GM21737 (cell line): ENCODE results near the gene RYR3.

ENCODE experiments used
- ATAC-seq: cut with Tn5 transposase; IDR thresholded peaks from one replicate; pipeline ENCODE4 v1.9.1; 2021; ENCODE audit warnings: mild to moderate bottlenecking, moderate library complexity; ENCODE audit not compliant: unreplicated experiment

RYR3 gene

DNA sequence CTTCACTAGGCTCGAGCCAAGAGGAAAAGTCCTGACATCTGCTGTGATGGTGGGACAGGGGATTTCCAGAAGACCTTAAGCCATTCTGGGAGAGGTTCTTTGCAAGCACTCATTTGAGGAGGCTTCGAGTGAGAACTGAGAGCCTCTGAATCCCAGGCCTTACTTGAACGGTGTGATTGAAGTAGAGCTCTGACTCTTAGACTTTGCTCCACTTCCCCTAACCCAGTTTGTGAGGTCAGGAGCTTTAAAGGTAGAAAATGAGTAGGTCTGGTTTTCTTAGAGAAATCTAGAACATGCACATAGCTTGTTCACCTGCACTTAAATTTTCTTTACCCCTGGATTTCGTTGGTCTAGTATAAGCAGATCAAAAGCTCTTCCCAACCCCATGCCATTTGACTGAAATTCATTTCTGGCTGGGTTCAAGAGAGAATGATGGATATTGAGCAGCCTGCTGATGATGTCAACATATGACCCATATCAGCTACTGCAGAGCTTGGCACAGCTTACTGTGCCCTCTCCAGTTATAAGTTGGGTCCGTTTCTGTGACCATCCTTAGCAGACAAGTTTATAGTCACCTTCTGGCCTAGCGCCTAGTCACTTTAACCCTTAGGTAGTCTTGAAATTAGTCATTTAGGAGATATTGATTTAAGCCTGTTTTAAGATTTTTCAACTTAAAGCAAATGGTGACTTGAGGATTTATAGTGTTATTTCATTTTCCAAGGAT lies 428.3 kb downstream of the RYR3 start:
- no peak for ATAC-seq

GRCh38 chr15:33742306-33742705 lies 431.5 kb downstream of the RYR3 start:
- no peak for ATAC-seq

DNA sequence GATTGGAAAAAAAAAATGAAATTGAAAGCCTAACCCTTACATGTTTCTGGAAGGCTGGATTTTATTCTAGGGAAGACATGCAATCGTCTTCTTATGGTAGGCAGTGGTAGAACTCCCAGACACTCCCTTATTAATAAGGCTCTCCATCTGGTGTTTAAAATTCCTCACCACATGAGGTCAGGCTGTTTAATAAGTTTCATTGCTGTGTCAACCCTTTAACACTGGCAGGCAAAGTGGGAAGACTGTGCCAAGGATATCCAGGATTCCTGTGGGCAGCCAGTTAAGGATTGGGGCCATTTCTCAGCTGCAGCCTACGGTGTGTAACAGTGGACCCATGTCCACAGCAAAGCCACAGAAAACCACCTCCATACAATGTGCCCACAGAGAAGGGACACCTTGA lies 432.0 kb downstream of the RYR3 start:
- no peak for ATAC-seq

- ATAC-seq: no peak
Observed at GRCh38 chr15:33746203-33746602, 435.4 kb downstream of the RYR3 start.

- no peak for ATAC-seq
Observed at GRCh38 chr15:33753012-33753411, 442.2 kb downstream of the RYR3 start.

DNA sequence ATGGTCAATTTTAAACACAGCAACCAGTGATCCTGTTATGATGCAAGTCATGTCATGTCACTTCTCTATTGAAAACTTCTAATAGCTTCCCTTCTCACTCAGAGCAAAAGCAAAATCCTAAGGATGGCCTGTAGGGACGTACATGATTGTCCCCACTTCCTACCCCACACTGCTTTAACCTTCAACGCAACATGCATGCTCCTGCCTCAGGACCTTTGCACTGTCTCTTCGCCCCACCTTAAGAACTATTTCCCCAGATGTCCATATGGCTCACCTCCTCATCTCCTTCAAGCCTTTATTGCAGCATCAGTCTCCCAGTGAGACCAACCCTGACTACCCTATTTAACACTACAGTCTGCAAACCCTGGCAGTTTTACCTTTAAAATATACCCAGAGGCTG lies 443.5 kb downstream of the RYR3 start:
- ATAC-seq: no peak

DNA sequence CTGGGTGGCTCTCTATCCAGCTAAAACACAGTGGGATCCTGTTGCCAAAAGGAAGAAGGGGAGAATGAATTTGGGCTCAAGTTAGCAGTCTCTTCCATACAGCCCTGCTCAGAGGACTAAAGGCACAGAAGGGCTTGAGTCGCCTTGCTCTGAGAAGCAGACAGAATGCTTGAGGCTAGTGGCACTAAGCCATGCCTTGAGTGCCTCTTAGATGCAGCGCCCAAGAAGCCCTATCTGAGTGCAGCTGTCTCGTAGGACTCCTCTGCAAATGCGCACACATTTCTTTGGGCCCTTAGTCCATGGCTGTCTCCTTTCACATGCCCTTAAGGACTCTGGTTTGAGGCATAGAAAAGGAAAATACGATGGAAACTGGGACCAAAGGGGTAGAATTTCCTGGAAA lies 446.2 kb downstream of the RYR3 start:
- no peak for ATAC-seq

GRCh38 chr15:33757516-33758232 lies 446.9 kb downstream of the RYR3 start:
- ATAC-seq: no peak

DNA sequence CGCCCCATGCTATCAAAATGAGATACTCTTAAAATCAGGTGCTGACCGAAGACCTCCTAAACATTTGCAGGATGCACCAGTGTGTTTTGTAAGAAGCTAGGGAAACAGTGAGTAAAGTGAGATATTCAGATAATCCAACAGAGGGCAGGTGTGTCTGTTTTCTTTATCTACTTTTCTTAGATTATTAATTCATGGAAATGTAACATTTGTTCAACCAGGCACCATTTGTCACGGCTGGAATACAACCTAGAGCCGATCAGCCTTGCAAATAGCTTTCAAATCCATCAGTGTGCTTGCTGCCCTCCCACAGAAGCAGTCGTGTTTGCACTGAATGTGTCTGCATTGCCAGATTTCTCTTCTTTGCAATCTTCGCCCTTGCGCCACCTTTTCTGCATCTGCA lies 455.6 kb downstream of the RYR3 start:
- ATAC-seq: no peak

GRCh38 chr15:33768670-33769190 lies 458.0 kb downstream of the RYR3 start:
- no peak for ATAC-seq

- no peak for ATAC-seq
Observed at GRCh38 chr15:33773969-33774368, 463.2 kb downstream of the RYR3 start.

DNA sequence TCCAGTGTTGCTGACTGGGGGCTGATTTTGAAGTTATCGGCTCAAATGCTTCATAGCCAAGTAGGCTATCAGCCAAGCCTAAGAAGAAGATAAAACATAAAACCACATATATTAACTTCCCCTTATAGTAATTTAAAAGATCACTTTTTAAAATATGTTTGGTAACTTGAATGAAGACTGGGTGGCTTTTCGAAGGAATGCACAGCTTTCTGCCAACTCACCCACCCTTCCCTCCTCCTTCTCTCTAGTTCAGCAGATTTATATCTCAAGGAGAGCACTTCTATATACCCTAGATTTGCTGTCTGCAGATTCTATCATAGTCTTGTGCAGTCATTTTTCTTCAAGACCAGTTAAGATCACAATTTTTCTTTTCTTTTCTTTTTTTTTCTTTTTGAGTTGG lies 468.1 kb downstream of the RYR3 start:
- no peak for ATAC-seq

DNA sequence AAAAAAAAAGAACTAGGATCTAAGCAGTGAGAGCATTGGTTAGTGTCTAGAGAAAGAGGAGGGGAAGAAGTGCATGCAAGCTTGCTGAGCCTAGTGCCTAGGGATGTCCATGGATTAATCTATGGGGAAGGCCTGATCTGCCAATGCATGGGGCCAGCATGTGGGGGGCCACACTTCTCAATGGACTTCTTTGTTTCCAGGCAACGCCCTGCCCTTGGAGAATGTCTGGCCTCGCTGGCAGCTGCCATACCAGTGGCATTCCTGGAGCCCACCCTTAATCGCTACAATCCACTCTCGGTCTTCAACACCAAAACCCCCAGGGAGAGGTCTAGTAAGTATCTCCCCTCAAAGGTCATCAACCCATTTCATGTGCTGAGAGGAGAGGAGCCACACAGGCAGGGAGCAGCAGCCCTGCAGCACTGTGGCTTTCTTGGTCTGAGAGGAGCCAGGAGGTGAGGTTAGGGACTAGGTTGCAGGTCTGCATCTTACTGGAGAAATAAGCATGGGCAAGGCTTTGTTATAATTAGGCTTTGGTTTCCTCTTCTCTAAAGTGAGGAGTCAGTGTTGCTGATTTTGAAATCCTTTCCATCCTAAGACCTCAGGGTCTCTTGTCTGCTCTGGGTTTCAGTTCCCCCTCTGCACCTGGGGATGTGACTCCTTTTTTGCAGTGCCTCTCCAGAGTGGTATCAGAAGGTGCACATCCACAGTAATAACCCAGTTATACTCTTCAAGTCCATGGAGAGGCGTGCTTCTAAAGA lies 469.4 kb downstream of the RYR3 start:
- ATAC-seq: no peak

DNA sequence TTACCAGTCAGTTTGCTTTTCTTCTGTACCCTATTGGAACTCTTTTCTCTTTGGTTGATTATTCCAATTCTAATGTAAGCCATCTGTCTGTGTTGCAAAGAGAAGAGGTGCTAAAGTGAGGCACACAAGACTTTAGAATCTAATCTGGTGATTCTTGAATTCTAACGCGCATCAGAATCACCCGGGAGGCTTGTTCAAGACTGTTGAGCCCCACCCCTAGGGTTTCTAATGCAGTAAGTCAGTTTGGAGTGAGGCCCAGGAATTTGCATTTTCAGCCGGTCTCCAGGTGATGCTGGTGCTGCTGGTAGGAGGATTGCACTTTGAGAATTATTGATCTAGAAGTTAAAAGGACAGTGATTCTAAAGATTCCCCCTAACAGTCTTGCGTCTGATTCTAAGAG lies 472.2 kb downstream of the RYR3 start:
- no peak for ATAC-seq

GRCh38 chr15:33785366-33785765 lies 474.6 kb downstream of the RYR3 start:
- ATAC-seq: no peak

GRCh38 chr15:33788906-33789540 lies 478.3 kb downstream of the RYR3 start:
- no peak for ATAC-seq

DNA sequence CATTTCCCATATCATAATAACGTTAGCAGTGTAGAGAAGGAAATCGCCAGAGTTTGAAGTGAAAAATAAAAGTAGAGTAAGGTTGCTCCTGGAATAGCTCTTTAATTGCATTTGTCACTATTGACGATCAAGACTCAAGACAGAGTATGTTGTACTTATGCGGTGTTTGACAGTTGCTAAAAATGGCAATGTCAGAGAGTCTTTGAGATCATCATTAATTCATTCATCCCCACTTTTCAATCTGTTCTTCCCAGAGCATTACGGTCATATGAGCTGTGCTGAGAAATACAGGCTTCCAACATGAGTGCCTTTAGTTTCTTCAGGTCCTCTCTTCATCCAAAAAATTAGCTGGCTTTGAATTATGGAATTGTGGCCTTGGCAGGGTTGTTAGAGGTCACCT lies 483.7 kb downstream of the RYR3 start:
- ATAC-seq: no peak

GRCh38 chr15:33795070-33795469 lies 484.3 kb downstream of the RYR3 start:
- no peak for ATAC-seq

GRCh38 chr15:33797651-33798050 lies 486.9 kb downstream of the RYR3 start:
- no peak for ATAC-seq

DNA sequence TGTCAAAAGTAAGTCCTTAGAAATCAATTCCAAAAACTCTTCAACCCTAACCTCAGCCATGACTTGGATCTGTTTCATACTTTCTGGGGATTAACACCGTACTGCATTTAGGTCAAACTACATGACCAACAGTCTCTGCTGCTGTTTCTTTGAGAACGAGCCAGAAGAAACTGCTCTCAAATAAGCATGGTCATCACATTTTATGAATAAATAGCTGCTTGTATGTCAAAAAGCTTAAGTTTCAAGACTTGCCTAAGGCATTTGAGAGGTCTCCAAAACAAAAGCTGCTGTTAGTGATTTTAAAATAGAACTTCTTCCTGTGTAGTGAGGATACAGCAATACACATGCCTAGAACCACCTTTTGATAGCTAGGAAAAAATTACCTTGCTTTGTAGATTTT lies 491.2 kb downstream of the RYR3 start:
- no peak for ATAC-seq

- no peak for ATAC-seq
Observed at GRCh38 chr15:33807665-33808064, 496.9 kb downstream of the RYR3 start.
